ENCODE measurements around the gene NHLRC1. TPM values are rescaled to one million over a fixed set of nuclear protein-coding genes. Genes with fewer than 3 reads are reported as not detected.

NHLRC1 gene
- total and polyA plus RNA-seq, 2 of the 13 experiments (the other 11 are each of a cell fraction or from before 2014, with no cell fraction given) = 0.04 to 0.11 TPM

DNA sequence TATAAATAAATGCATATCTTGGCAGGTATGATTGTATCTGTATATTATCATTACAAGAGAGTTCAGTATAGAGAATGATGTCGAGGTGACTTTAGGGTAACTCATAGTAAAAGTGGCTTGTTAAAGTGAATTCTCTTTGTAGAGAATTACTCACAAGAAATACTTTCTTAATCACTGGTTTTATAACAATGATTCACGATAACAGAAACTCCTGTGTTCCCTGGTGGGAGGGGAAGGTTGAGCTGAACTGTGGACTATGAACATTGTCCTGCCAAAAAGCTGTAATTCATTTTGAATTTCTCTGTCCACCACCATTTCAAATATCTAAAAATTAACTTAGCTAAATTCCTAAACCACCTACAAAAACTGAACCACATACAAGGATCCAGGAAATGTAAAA is 24.7 kb upstream of the NHLRC1 start (continued):
- TF ChIP-seq, protein P1, sequence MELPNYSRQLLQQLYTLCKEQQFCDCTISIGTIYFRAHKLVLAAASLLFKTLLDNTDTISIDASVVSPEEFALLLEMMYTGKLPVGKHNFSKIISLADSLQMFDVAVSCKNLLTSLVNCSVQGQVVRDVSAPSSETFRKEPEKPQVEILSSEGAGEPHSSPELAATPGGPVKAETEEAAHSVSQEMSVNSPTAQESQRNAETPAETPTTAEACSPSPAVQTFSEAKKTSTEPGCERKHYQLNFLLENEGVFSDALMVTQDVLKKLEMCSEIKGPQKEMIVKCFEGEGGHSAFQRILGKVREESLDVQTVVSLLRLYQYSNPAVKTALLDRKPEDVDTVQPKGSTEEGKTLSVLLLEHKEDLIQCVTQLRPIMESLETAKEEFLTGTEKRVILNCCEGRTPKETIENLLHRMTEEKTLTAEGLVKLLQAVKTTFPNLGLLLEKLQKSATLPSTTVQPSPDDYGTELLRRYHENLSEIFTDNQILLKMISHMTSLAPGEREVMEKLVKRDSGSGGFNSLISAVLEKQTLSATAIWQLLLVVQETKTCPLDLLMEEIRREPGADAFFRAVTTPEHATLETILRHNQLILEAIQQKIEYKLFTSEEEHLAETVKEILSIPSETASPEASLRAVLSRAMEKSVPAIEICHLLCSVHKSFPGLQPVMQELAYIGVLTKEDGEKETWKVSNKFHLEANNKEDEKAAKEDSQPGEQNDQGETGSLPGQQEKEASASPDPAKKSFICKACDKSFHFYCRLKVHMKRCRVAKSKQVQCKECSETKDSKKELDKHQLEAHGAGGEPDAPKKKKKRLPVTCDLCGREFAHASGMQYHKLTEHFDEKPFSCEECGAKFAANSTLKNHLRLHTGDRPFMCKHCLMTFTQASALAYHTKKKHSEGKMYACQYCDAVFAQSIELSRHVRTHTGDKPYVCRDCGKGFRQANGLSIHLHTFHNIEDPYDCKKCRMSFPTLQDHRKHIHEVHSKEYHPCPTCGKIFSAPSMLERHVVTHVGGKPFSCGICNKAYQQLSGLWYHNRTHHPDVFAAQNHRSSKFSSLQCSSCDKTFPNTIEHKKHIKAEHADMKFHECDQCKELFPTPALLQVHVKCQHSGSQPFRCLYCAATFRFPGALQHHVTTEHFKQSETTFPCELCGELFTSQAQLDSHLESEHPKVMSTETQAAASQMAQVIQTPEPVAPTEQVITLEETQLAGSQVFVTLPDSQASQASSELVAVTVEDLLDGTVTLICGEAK (IDR thresholded peaks at IDR 0.05) = no peak
- TF ChIP-seq, protein P1 (CRISPR knock-in tag; IDR thresholded peaks at IDR 0.05) = no peak
- no peak for TF ChIP-seq ATF1 (CRISPR knock-in tag; IDR thresholded peaks at IDR 0.05)
- TF ChIP-seq ATF7-NPFF (CRISPR knock-in tag; IDR thresholded peaks at IDR 0.05; ENCODE audit: low read depth) = no peak
- TF ChIP-seq NKX3-1 (CRISPR knock-in tag; IDR thresholded peaks at IDR 0.05) = no peak
- no peak for TF ChIP-seq KLF15 (CRISPR knock-in tag; IDR thresholded peaks at IDR 0.05; ENCODE audit: borderline replicate concordance)
- TF ChIP-seq MIER3 (CRISPR knock-in tag; IDR thresholded peaks at IDR 0.05; ENCODE audit: borderline replicate concordance) = no peak
- peak; percentile 11; the same call in 1 of the 2 replicates for TF ChIP-seq SAP130 (CRISPR knock-in tag; IDR thresholded peaks at IDR 0.05; ENCODE audit: low read depth)
- TF ChIP-seq GTF2F1 (IDR thresholded peaks at IDR 0.05; ENCODE audit: low read length) = no peak
- TF ChIP-seq MIER2 (CRISPR knock-in tag; IDR thresholded peaks at IDR 0.05) = no peak
- no peak for TF ChIP-seq ZNF547 (CRISPR knock-in tag; IDR thresholded peaks at IDR 0.05)
- no peak for TF ChIP-seq RBM22 (optimal IDR thresholded peaks at IDR 0.05; ENCODE audit: low read length)
- peak; percentile 56; the same call in 1 of the 2 replicates for TF ChIP-seq HNF4G (IDR thresholded peaks at IDR 0.05; ENCODE audit: borderline replicate concordance, low read depth, low read length)
- TF ChIP-seq HNF4G (CRISPR knock-in tag; IDR thresholded peaks at IDR 0.05; ENCODE audit: borderline replicate concordance, low read depth) = no peak
- TF ChIP-seq RNF2 (conservative IDR thresholded peaks at IDR 0.05; ENCODE audit: low read depth) = no peak
- no peak for TF ChIP-seq ZNF616 (CRISPR knock-in tag; IDR thresholded peaks at IDR 0.05; ENCODE audit: low read depth)
- no peak for TF ChIP-seq ZNF883 (CRISPR knock-in tag; IDR thresholded peaks at IDR 0.05; ENCODE audit: not compliant biosample characterization)
- no peak for TF ChIP-seq KLF9 (CRISPR knock-in tag; IDR thresholded peaks at IDR 0.05; ENCODE audit: low read depth)
- no peak for TF ChIP-seq SIN3B (IDR thresholded peaks at IDR 0.05; ENCODE audit: low read length)
- TF ChIP-seq, protein P2, sequence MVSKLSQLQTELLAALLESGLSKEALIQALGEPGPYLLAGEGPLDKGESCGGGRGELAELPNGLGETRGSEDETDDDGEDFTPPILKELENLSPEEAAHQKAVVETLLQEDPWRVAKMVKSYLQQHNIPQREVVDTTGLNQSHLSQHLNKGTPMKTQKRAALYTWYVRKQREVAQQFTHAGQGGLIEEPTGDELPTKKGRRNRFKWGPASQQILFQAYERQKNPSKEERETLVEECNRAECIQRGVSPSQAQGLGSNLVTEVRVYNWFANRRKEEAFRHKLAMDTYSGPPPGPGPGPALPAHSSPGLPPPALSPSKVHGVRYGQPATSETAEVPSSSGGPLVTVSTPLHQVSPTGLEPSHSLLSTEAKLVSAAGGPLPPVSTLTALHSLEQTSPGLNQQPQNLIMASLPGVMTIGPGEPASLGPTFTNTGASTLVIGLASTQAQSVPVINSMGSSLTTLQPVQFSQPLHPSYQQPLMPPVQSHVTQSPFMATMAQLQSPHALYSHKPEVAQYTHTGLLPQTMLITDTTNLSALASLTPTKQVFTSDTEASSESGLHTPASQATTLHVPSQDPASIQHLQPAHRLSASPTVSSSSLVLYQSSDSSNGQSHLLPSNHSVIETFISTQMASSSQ (IDR thresholded peaks at IDR 0.05; ENCODE audit: low read depth) = no peak
- TF ChIP-seq, protein P2 (CRISPR knock-in tag; IDR thresholded peaks at IDR 0.05; ENCODE audit: borderline replicate concordance) = no peak
